Measurements from ENCODE around the gene C11orf42.

Gene C11orf42

DNA sequence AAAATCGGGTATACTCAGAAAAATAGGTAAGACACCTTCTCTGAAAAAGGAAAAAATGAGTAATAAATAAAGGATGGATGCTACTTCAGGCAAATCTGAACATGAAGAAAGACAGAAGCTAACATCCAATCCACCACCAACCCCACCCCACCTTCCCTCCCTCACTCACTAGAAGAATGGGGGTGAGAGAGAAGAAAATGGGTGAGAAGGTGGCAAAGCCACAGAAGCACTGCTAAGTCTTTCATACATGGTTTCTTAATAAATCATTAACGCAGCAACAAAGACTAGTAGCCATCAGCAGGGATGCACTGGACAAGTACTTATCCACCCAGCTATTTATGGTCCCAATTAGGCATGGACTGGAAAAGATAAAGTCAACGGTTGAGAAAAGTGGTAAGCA, 23.2 kb downstream of the C11orf42 start:
- TF ChIP-seq, protein P1, sequence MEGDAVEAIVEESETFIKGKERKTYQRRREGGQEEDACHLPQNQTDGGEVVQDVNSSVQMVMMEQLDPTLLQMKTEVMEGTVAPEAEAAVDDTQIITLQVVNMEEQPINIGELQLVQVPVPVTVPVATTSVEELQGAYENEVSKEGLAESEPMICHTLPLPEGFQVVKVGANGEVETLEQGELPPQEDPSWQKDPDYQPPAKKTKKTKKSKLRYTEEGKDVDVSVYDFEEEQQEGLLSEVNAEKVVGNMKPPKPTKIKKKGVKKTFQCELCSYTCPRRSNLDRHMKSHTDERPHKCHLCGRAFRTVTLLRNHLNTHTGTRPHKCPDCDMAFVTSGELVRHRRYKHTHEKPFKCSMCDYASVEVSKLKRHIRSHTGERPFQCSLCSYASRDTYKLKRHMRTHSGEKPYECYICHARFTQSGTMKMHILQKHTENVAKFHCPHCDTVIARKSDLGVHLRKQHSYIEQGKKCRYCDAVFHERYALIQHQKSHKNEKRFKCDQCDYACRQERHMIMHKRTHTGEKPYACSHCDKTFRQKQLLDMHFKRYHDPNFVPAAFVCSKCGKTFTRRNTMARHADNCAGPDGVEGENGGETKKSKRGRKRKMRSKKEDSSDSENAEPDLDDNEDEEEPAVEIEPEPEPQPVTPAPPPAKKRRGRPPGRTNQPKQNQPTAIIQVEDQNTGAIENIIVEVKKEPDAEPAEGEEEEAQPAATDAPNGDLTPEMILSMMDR (IDR thresholded peaks at IDR 0.05; ENCODE audit: low read depth, low read length, missing control alignments) = no peak
- H3K4me3 ChIP-seq (replicated peaks; ENCODE audit: low read depth, low read length) = no peak overlapping the region
- no peak for DNase-seq (ENCODE audit: extremely low read depth, low read depth)

DNA sequence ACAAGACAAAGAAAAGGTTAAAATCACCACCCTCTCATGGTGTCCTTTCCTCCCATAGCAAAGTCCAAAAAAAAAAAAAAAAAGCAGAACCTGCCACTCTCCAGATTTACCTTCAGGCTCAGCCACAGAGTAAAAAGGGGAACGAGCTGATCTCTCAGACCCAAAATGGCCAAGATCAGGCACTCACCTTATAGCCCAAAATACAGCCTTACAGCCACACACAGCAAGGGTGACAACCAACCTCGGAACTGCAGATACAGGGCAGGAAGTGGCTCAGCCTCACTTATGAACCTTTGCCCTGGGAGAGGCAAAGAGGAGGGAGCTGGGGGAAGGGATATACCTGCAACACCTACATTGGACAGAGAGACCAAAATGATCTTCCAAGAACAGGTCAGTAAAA, 24.6 kb downstream of the C11orf42 start:
- DNase-seq (ENCODE audit: extremely low read depth, low read depth) = no peak

DNA sequence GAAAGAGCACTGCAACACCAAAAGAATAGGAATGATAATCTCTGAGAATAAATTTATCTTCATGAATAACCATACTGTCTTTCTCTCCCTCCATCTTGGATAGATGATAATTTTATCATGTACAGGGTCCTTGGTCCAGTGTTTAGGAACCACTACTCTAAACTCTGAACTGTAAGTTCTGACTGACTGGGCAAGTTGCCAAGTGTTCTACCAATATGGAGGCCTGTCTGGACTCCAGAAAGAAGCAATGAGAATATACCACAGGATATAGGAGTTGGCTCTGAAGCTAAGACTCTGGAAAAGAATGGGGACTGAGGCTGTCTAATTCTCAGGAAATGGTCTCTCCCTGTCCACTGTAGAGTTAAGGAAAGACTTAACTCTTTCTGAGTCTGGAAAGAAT, 27.5 kb downstream of the C11orf42 start:
- H3K4me3 ChIP-seq (replicated peaks; ENCODE audit: low read depth, low read length) = no peak overlapping the region
- no peak for DNase-seq (ENCODE audit: extremely low read depth, low read depth)
- TF ChIP-seq, protein P1 (IDR thresholded peaks at IDR 0.05; ENCODE audit: low read depth, low read length, missing control alignments) = no peak

More for the DNA sequence above, 24.6 kb downstream of the C11orf42 start:
- TF ChIP-seq, protein P1 (IDR thresholded peaks at IDR 0.05; ENCODE audit: low read depth, low read length, missing control alignments) = no peak
- H3K4me3 ChIP-seq (replicated peaks; ENCODE audit: low read depth, low read length) = no peak overlapping the region

DNA sequence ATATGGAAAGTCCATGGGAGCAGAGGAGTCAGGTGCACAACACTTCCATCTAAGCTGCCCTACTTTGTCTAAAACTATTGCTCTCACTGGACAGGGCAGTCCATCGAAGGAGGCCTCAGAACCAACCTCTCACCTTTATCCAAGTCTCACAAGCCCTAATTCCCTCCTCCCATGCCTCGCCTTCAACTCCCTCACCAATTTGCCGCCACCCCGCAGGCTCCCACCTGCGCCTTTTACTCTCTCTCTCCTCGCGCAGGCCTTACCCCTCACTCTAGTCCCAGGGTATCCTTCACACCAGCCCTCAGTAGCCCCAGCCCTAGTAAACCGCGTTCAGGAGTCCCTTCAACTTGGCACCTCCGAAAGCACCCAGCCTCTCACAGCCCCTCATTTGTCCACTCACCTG, 28.6 kb downstream of the C11orf42 start:
- H3K4me3 ChIP-seq (replicated peaks; ENCODE audit: low read depth, low read length) = peak overlapping the region; percentile 94
- no peak for DNase-seq (ENCODE audit: extremely low read depth, low read depth)
- TF ChIP-seq, protein P1 (IDR thresholded peaks at IDR 0.05; ENCODE audit: low read depth, low read length, missing control alignments) = no peak

DNA sequence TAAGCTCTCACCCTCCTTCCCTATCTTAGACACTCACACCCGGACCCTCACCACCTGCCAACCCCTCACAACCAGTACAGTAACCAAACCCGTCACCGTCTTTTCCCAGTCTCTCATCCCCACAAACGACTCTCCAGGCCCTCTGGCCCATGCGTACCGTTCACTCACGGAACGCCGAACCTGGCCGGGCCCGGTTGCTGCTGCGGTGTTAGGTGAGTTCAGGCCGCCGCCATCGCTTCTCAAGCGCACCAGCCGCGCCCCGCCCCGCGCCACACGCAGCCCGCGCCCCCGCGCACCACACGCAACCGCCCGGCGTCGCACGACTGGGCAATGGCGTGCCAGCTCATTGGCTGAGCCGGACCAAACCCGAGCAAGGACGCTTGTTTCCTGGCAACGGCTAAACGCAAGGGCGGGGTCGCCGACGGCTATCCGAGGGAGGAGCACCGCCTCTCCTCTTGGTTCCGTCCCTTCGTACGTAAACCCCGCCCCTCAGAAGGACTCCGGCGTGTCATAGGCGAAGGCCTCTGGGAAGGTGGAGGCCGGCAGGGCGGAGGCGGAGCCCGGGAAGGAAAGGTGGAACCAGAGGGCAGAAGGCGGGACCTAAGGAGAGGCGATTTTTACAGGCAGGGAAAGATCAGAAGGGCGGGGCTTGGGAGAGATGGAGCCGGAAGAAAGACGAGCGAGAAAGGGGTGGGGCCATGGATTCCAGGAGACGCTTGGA, 29.2 kb downstream of the C11orf42 start, which contains the start of gene FHIP1B:
TSS of gene FHIP1B (minus strand) at position 250 of the 721 bp plus-strand sequence. CDS start 10,120 bp downstream, outside the sequence.
- TF ChIP-seq, protein P1 (IDR thresholded peaks at IDR 0.05; ENCODE audit: low read depth, low read length, missing control alignments) = no peak
- peak; percentile 98 for DNase-seq (ENCODE audit: extremely low read depth, low read depth)

DNA sequence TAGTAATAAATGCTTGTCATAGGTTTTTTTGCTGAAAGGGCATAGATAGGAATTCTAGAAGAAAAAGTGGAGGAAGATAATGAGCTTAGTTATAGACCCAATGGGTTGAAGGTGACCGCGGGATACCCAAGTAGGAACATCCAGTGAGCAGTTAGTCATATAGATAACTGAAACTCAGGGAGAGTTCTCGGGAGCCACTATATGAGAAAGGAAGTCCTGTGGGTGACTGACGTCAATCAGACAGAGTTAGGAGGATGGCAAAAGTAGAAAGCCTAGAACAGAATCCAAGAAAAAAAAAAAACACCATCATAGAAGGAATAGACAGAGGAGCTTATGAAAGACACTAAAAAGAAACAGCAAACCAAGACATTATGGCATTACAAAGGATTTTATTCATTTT, 31.9 kb downstream of the C11orf42 start:
- TF ChIP-seq, protein P1 (IDR thresholded peaks at IDR 0.05; ENCODE audit: low read depth, low read length, missing control alignments) = no peak
- no peak for DNase-seq (ENCODE audit: extremely low read depth, low read depth)
- H3K4me3 ChIP-seq (replicated peaks; ENCODE audit: low read depth, low read length) = no peak overlapping the region

More for the DNA sequence above, 29.2 kb downstream of the C11orf42 start, which contains the start of gene FHIP1B:
- peak within 1 kb of the TSS; percentile 94 for H3K4me3 ChIP-seq (replicated peaks; ENCODE audit: low read depth, low read length)
